ENCODE data around the gene TELO2.

The TELO2 gene

DNA sequence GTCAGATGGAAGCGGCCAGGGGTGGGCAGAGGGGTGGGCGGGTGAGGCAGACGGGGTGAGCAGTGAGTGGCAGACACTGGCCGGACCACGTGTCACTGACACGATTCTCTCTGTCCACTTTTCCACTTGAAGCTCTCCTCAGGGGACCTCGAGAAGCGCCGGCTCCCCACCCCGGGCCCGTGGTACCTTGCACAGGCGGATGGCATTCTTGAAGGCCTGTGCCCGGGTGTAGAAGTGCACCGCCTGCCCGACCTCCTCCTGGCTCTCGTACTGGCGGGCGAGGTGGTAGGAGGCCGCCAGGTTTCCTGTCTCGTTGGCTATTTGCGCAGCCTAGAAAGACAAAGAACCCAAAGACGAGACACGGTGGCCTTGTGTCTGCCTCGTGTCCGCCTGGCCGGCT, 31.2 kb downstream of the TELO2 start:
- no peak for DNase-seq

DNA sequence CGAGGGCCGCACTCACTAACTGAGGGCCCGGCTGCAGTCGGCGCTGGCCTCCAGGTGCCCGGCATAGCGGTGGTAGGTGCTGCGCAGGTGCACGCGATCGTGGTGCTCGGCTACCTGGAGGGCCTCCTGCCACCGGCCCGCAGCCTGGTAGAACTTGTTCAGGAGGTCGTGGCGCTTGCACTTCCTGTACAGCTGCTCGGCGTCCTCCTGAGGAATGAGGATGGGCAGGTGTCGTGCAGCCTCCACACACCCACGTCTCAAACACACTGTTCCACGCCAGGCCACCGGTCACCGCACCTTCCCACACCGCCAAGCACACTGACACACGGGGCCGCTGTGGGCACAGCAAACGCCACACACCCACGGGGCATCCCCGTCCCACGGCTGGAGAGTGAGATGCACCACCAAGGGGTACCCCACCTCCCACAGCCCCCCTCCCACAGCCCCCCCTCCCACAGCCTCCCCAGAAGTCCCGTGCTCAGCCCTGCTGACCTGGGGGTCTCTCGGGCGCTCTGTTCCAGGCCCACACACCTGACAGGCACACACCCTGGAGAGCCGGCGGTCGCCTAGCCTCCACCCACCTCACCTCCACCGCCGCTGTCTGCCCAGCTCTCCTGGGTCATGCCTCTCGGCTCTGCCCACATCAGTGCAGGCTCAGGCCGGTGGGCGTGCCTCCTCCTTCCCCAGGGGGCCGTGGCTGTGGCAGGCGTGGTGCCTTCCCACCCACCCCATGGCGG, 32.9 kb downstream of the TELO2 start:
- no peak for DNase-seq

GRCh38 chr16:1526608-1527555, 33.7 kb downstream of the TELO2 start:
- no peak for DNase-seq

DNA sequence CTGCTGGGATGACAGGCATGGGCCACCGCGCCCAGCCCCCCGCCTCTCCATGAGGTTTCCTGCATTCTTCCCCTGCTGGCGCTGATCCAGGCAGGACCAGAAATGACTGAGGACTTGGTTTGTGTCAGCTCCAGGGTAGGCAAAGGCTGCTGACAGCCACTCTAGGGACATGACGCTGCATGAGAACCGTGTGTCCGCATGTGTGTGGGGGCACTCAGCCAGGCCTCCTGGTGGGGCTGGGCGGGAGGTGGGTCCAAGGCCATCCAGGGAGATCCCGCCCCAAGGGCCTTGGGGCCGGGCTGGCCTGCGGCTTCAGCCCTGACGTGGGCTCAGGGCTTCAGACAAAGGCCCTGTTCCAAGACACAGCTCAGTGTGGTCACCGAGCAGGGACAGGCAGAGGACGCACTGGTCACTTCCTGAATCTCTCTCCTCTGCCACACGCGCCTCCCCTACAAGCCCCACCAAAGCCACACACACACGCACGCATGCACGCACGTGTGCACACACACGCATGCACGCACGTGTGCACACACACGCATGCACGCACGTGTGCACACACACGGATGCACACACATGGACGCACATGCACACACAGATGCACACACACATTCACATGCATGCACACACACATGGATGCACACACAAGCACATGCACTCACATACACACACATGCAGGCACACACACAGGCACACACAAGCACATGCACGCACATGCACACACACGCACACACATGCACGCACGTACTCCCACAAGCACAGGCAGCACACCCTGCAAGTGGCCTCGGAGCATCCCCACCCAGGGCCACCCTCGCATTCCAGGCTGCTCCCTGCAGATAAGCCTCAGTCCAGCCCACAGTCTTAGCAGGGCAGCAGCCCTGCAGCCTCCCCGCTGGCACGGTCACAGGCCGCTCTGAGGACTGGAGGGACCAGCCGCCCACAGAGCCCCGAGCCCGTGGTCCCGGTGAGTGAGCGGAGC, 35.0 kb downstream of the TELO2 start:
- no peak for DNase-seq

DNA sequence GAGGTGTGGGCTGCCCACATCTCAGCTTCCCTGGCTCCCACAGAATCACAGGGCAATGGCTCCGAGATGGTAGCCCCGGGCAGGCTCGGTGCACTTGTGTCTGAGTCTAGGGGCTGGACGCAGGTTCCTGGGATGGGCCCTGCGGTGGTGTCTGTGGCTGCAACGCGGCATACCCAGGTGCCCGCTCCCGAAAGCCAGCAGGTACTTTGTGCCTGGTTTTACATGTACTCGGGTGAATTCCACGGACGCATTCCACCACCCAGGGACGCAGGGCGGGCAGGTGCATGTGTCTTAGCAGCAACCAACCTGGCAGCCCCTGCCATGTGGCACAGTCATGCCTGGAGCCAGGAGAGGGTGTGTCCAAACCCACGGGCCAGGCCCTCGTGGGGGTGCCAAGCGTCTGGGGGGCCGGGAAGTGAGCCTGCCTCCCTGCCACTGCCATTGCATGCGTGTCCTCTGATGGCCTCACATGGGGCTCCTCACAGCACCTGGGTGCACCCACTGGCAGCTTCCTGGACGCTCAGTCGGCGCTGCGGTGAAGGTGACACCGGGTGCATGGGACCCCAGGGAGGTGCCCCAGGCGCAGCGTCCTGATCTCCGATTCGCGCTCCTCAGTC, 35.9 kb downstream of the TELO2 start:
- no peak for DNase-seq

DNA sequence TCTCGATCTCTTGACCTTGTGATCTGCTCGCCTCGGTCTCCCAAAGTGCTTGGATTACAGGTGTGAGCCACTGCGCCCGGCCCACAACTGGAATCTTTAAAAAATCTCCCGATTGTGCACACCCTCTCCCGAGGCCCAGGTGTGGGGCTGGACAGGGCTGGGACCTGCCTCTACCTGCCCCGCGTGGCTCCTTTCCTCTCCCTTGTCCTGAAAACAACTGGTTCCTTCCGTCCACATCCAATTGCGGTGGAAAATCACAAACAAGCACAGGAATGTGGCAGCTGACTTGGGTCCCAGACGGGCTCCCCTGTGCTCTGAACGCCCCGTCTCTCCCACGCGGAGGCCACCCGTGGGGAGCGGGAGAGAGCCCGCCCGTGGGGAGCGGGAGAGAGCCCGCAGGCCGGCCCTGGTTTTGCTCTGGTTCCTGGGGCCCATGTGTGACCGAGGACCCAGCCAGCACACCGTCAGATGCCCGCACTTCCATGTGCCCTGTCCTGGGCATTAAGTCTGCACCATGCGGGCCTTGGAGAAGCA, 37.3 kb downstream of the TELO2 start:
- no peak for DNase-seq

DNA sequence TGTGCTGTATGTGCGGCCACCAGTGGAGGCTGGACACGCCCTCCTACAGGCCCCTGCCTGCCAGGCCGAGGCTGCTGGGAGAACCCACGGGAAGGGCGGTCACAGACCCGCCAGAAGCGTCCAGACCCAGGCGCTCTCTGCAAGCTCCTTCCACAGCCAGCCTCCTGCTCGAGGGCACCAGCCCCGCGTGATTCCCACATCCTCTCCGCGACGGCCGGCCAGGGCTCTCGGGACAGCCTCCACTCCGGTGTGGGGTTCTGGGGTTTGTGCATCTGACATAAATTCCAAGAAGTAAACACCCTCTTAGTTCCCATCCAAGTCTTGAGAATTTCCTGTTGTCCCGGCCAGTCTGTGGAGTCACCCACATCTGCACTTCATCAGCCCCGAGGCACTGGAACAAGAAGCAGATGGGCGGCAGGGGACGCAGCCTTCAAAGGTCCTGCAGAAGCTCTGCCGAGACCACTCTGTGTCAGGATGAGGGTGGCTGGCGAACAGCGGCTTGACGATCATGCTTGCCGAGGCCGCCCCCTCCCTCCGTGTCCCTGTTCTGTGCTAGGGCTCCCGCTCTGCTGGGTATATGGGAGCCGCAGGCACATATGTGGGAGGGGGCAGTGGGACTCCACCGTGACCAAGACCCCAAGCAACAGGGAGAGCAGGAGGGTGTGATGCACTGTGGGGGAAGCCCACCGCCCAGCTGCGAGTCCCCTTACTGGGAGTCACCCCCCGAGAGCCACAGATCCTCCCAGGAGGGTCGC, 37.9 kb downstream of the TELO2 start:
- no peak for DNase-seq

GRCh38 chr16:1531638-1531910, 38.4 kb downstream of the TELO2 start:
- no peak for DNase-seq

DNA sequence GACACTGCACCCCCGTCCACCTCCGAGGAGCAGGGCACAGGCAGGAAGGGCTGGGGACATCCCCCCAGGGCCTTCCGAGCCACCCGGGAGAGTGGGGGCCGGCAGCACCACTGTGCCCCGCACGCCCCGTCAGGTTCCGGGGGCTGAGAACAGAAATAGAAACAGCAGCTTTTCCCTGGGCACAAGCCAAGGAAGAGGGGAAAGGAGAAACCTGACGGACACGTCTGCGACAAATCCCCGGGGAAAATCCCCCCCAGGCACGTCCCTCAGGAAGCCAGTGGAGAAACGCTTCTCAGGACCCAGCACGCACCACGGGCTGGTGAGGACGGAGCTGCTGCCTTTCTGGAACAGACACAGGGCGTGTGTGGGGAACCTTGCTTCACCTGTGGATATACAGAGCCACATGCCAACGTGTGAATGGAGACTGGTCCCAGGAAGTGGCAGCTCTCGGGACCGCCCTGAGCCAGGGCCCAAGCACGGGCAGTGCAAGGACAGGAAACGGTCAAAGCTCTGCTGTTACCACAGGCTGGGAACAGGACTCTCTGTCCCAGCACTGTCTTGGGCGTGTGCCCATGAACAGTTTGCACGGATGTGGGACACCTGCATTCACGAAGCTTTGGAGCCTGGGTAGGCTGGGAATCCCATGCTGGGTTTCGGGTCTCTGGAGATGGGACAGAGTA, 39.1 kb downstream of the TELO2 start:
- no peak for DNase-seq

DNA sequence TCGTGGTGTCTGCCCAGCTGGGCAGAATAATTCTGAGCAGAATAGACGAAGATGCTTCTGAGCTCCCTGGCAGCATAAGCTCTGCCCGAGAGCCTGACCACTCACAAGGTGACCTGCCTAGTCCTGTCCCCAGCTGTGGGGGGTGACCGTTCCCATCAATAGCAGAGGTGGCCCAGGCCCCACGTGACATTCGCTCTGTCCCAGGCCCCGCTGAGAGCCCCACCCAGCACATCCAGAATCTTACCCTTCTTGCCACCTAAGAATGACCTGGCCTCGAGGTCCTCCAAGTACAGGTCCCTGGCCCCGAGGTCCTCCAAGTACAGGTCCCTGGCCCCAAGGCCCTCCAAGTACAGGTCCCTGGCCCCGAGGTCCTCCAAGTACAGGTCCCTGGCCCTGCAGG, 39.6 kb downstream of the TELO2 start:
- DNase-seq, result no peak

- no peak for DNase-seq
These were observed 40.3 kb downstream of the TELO2 start, which contains the start of gene TMEM204 for GRCh38 chr16:1533443-1533951. Gene TMEM204 (plus strand): TSS chr16:1533666. CDS start chr16:1534276, 610 bp downstream.

DNA sequence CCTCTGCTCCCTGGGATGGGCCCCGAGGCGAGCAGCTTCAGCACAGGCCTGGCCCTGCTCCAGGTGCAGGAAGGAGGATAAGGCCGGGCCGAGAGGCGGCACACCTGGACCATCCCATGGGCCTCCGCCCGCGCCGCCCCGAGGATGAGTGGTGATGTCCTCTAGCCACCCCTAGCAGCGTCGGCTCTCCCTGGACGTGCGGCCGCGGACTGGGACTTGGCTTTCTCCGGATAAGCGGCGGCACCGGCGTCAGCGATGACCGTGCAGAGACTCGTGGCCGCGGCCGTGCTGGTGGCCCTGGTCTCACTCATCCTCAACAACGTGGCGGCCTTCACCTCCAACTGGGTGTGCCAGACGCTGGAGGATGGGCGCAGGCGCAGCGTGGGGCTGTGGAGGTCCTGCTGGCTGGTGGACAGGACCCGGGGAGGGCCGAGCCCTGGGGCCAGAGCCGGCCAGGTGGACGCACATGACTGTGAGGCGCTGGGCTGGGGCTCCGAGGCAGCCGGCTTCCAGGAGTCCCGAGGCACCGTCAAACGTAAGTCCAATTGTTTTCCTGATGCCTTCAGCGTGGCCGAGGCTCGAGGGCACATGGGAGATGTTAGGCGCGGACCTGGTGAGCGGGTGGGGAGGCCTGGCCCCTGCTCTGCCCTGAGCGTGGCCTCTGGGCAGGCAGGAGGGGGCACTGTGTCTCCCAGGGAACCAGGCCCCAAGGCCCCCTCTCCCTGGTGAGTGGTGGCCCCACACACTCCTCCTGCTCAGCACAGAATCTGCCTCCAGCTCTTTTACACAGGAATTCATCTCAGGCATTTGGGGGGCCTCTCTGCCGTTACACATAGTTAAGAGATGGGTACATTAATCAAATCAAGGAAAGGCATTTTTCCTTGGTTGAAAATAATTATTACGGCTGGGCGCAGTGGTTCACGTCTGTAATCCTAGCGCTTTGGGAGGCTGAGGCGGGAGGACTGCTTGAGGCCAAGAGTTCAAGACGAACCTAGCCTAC, 41.2 kb downstream of the TELO2 start:
- DNase-seq, result no peak

DNA sequence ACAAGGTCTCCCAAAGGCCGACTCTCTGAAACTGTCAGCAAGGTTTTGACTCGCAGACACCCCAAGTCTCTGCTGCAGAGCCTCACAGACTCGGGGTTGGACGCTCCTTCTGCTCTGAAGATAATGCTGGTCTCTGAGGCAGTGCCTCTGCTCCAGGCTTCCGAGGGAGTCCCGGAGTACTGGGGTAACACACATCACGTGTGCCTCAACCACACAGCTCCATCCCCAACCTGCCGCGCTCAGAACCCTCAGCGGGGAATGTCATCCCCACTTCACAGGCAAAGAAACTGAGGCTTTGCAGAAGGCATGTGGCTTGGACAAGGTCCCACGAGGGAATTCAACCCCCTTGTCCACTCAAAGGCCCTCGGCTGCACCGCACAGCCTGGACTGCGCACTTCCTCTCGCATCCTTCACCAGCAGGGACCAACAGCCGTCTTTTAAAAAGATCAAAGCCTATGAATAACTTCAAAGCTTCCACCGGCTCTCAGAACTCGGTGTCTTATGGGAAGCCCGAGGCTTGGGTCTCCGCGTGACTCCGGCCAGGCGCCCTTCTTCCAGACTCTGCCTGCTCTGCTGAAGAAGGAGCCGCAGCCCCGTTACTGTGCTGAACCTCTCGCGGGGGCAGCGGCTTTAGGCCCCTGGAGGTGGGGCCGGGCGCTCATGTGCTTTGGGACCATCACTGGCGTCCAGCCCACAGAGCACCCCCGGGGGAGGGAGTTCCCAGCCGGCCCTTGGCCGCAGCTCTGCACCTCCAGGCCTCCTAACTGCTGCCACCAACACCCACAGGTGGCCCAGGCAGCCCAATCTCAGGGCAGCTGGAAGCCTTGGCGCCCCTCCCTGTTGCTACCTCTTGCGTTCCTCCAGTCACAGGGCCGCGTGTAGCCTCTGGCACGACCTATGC, 42.5 kb downstream of the TELO2 start:
- DNase-seq, result no peak

DNA sequence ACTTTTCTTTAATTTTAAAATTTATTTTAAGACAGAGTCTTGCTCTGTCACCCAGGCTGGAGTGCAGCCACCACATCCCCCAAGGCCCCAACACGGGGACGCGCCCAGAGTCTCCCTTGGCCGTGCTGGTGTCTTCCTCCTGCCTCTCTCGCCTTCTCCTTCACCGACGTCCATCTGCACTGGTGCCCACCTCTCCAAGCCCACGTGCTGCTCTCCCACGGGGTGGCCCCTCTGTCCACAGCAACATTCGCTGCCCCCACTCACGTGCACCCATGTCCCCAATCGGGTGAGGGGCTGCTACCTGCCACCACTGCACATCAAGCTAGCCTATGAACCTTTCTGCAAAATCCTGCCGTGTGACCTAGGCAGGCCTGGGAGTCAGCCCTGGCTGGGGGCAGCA, 43.4 kb downstream of the TELO2 start:
- DNase-seq, result no peak

GRCh38 chr16:1537138-1537577, 44.0 kb downstream of the TELO2 start:
- DNase-seq, result no peak

DNA sequence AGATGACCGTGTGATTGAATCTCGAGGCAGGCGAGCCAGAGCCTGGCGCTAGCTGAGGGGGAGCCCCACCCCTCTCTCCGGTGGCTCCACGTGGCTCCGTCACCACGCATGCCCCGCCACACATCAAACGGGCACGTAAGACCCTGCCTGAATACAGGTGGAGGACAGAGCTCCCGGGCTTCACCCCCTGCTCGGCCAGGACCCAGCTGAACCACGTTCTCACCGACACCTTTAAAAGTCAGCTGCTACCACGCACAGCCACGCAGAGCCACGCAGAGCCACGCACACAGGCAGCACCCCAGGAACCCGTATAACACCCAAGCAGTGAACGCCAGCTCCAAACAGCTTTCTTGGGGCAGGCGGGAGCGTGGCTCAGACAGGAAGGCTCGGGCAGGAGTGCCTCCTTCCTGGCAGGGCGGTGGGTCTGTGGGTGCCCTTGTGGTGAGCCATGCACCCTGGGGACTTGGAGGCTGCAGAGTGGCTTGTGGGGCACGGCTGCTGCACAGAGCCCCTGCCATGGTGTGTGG, 44.7 kb downstream of the TELO2 start:
- no peak for DNase-seq

DNA sequence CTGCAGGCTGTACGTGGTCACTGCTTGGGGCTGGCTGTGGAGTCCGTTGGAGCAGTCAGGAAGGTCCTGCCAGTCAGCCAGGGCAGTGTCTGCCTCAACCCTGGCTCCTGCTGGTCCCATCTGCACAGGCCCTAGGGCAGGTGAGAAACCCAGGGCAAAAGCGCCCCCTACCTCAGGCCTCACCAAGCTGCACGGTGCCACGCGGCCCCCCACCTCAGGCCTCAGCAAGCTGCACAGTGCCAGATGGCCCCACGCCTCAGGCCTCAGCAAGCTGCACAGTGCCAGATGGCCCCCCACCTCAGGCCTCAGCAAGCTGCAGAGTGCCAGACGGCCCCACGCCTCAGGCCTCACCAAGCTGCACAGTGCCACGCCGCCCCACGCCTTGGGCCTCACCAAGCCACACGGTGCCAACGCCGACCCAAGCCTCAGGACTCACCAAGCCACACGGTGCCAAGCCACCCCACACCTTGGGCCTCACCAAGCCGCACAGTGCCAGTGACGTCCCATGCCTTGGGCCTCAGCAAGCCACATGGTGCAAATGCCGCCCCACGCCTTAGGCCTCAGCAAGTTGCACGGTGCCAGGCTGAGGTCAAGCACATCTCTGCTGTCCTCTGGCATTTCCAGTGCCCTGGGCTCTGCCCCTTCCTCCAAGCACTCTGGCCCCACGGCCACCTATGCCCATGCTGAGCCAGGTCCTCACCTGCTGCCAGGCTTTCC, 45.8 kb downstream of the TELO2 start:
- DNase-seq, result no peak

Data from NCI-H1436 treated with DMSO at 0.1 percent for 48 hours (cell line).